CD4-positive, alpha-beta T cell treated with Interleukin-12 subunit alpha and Interleukin-12 subunit beta, for 1 hour (primary cell): ENCODE results near the gene SIRPD.
A peak's percentile ranks its signal among the peaks of the same experiment; 100 is the strongest.
"Not testable (repeated sequence)": the region's sequence is repeated elsewhere in the genome, so short reads cannot be mapped to it uniquely, and the experiment has no call there.

Experiments used
- DNase-seq: peaks from one replicate; pipeline ENCODE4 v3.0.0-alpha.2; 2020

SIRPD gene

DNA sequence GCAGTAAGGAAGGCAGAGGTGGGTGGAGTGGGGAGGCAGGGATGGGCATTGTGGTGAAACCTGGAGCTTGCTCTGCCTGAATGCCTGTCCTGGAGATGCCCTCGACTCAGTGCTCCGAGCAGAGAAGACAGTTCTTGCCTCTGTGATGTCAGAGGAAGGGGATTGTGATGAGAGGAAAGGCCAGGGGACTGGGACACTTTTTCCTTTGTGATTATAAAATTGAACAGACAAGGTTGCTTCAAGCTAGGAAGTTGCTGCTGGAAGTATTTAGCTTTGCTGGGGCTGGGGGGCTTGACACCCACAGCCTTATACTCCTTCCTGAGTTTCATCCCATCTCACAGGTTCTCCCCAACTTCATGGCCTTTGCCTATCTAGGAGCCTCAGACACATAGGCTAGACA, at the start of gene SIRPD:
Gene SIRPD (minus strand): TSS at position 101 of the 400 bp plus-strand sequence. CDS start 52 bp downstream, at position 49.
- DNase-seq: no peak

GRCh38 chr20:1600736-1601135, 43.2 kb upstream of the SIRPD start:
- no peak for DNase-seq

DNA sequence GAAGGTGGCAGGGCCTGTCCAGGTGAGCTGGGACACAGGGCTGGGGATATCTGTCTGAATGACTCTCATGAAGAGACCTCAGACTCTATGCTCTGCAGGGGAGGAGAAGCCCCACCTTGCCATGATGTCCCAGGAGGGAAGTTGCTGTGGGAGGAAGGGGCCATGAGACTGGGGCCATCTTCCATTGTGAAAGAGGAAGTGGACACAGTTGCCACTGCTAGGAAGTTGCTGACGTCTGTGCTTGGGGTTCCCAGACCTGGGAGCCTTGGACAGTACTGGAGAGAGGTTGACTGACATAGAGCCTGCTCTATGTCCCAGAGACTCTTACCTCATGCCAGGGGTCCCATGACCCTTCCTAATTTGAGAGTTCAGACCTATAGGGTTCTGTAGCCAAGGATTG, 37.8 kb upstream of the SIRPD start:
- no peak for DNase-seq

GRCh38 chr20:1588533-1589460, 31.3 kb upstream of the SIRPD start:
- no peak for DNase-seq

DNA sequence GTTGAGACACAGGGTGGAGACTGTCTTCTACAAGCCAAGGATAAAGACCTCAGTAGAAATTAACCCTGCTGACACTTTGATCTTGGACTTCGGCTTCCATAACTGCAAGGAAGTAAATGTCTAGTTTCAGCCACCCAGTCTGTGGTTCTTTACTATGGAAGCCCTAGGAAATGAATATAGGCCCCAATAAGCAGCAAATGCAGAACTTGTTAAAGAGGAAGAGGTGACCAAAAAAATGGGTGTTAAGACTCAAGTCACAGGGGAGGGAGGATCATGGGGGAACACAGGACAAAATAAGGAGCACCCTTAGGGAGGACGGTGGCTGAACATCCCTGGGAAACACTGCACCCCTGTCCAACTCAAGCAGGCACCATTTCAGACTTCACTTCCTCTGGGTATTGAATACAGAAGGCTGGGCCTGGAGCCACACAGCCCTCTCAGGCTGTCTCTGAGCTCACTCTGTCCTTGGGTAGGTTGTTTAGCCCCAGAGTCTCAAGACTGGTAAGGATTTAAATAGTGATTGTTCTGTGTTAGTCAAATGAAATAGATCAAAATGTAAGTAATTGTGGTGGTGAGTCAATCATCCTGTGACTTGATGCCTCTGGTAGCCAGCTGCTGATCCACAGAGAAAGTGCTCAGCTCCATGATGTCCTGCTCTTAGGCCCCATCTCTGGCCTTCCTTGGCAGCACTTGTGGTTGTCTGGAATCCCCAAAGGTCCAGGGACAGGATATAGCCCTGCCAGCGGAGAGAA, 30.5 kb upstream of the SIRPD start:
- DNase-seq: no peak

GRCh38 chr20:1579488-1579887, 22.0 kb upstream of the SIRPD start:
- no peak for DNase-seq

DNA sequence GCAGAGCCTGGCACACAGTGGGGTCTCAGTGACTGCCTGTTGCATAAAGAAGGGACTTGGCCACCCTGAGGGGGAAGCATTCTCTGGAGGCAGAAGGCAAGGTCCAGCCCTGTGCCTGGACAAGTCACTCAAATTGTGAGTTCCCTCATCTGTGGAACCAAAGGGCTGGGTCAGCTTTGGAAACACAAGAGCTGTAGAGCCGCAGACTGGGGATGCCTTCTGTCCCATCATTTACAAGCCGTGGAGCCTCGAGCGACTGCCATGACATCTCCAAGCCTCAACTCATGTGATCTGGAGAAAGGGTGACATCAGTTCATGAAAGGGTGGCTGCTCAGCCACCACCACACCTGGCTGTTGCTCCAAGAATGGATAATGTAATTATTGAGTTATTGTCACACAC, 20.4 kb upstream of the SIRPD start:
- no peak for DNase-seq

- not testable (repeated sequence) for DNase-seq
Observed at GRCh38 chr20:1577313-1577712, 19.8 kb upstream of the SIRPD start.

DNA sequence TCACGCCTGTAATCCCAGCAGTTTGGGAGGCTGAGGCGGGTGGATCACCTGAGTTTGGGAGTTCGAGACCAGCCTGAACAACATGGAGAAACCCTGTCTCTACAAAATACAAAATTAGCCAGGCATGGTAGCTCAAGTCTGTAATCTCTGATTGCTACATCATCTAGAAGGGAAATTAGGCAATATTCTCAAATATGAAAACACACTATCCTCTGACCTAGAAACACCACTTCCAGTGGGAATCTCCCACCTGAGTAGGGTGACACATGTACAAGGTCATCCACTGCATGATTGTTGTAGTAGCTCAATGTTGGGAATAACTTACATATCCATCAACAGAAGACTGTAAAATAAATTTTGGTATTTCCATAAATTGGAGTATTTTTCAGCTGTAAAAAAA, 19.1 kb upstream of the SIRPD start:
- no peak for DNase-seq

DNA sequence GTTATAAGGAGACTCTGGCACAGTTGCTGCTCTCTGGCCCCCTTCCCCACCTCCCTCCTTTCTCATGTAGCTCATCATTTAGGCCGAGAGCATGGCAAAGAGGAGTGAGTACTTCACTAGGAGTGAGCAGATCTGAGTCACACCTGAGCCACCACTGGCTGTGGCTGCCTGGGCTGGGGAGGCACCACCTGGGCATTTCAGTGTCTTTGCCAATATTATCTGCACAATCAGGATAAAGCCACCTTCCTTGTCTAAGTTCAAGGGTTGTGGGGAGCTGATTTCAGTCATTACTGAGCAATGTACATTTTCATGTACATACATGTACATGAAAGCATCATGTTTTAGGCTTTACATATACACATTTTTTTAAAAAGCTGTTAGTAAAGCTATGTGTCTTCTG, 18.5 kb upstream of the SIRPD start:
- not testable (repeated sequence) for DNase-seq

GRCh38 chr20:1571583-1571982, 14.1 kb upstream of the SIRPD start:
- DNase-seq: not testable (repeated sequence)

DNA sequence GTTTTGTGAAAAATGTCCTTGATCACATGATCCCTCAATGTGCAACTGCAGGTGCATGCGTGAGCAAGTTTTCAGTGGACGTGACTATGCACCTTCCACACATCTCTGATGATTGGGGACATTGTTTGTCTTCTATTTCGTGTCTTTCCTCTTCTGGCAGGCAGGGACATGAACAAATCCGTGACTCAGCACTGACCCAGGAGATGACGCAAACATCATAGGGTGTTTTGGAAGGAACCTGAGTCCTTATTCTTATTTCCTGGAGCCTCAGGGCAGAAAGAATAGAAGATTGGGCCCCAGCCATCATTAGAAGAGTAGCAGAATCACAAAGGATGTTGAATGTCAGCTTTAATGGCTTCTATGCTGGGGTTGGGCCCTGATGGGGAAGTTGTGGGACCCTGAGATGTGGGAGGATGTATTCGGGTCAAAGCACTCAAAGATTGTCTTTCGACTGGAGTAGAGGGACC, 11.9 kb upstream of the SIRPD start:
- DNase-seq: no peak

- DNase-seq: no peak
Observed at GRCh38 chr20:1568163-1568490, 10.6 kb upstream of the SIRPD start.

GRCh38 chr20:1567392-1568162, 10.1 kb upstream of the SIRPD start:
- no peak for DNase-seq

GRCh38 chr20:1566701-1567100, 9.2 kb upstream of the SIRPD start:
- DNase-seq: no peak

DNA sequence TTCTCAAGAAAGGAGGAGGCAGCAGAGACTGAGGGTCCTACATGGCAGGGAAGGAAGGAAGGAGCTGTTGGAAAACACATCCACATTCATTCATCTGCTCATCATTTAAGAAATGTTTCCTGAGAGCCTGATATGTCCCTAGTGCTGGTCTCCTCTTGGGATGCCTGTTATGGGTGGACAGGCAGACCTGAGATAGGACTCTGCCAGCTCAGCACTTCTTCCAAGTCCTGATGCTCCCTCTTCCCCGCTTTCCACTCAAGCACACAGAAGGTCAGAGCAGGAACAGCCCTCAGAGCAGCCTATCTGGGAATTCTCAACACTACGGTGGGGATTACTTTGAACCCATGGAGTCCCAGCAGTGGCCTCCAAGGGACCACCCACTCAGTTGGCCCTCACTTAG, 8.0 kb upstream of the SIRPD start:
- DNase-seq: no peak

- no peak for DNase-seq
Observed at GRCh38 chr20:1563598-1563997, 6.1 kb upstream of the SIRPD start.

DNA sequence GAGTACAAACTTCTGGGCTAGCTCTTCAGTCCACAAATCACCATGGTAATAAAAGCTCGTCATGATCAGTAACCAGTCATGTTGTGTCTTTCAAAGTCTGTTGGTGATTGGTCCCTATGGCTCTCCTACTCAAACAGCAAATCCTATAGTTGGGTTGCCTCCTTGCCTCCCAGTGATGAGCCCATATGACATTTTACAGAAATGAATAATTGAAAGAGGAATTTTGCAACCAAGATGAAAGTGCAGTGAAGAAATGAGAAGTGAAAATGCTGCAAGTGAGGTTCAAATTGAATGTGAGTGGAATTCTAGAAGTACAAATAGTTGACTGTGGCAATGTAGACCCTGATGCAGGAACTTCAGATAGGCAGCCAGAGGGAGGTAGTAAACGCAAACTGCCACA, 5.1 kb upstream of the SIRPD start:
- no peak for DNase-seq

GRCh38 chr20:1561350-1561749, 3.8 kb upstream of the SIRPD start:
- DNase-seq: no peak

DNA sequence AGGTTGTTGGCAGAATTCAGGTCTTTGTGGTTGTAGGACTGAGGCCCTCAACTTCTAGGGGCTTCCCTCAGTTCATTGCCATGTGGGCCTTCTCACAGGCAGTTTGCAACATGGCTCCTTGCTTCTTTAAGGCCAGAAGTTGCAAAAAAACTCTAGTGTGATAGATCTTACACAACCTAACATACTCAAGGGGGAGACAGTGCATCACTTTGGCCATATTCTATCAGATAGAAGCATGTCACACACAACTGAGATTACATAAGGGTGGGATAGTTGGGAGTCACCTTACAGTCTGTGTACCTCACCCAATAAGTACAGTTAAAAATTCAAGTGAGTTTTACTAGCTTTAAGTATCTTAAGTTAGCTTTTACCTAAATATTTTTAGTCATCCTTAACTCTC, 1.6 kb downstream of the SIRPD start:
- peak; percentile 48 for DNase-seq

DNA sequence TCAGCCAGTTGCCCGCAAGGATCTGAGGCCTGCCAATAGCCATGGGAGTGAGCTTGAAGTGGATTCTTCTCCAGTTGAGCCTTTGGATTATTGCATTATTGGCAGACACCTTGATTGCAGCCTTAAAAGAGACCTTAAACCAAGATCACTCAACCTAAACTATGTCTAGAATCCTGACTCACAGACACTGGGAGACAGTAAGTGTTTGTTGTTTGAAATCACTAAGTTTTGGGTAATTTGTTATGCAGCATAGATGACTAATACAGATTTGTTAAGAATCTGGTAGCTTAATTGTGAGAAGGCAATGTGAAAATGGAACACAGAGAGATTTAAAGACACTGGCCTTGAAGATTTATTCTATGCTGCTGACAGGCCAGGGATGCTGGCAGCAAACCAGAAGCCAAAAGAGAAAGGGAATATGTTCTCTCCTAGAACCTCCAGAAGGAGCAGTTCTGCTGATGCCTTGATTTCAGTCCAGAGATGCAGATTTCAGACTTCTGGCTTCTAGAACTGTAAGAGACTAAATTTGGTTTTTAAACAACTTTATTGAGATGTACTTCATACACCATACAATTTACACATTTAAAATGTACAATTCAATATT, 17.6 kb downstream of the SIRPD start:
- DNase-seq: no peak

GRCh38 chr20:1538655-1539054, 18.9 kb downstream of the SIRPD start:
- DNase-seq: no peak

- peak; percentile 9 for DNase-seq
Observed at GRCh38 chr20:1537731-1538058, 19.8 kb downstream of the SIRPD start.
